ENCODE measurements around the gene PPM1L. TPM values are rescaled to one million over a fixed set of nuclear protein-coding genes. Genes with fewer than 3 reads are reported as not detected.

Gene PPM1L
- 1.4 TPM in 2 replicates for total RNA-seq (2016; rRNA removed; fragmentation: Illumina TruSeq; extraction: Trizol)
- under 0.01 and 0.09 TPM in 2 replicates for total RNA-seq (2016; cell fraction: cytosol; rRNA removed; fragmentation: Illumina TruSeq; extraction: Trizol; ENCODE audit: low read depth)
- 0.54 and 1.3 TPM in 2 replicates for total RNA-seq (2016; cell fraction: insoluble cytoplasmic fraction; rRNA removed; fragmentation: Illumina TruSeq; extraction: Trizol)
- 0.28 and 0.43 TPM in 2 replicates for total RNA-seq (2016; cell fraction: membrane; rRNA removed; fragmentation: Illumina TruSeq; extraction: Trizol)
- 2.1 and 2.4 TPM in 2 replicates for total RNA-seq (2016; cell fraction: nucleus; rRNA removed; fragmentation: Illumina TruSeq; extraction: Trizol)
- polyA plus RNA-seq (2011; rRNA removed) = 0.22 and 0.35 TPM in 2 replicates
- polyA plus RNA-seq (2011; cell fraction: cytosol; rRNA removed) = 0.13 and 0.21 TPM in 2 replicates
- 0.31 and 0.52 TPM in 2 replicates for polyA plus RNA-seq (2011; cell fraction: nucleus; rRNA removed)
- 0.17 and 0.24 TPM in 2 replicates for polyA plus RNA-seq (2012)
- 0.05 and 0.06 TPM in 2 replicates for polyA plus RNA-seq (2016; cell fraction: cytosol; fragmentation: Illumina TruSeq; extraction: Trizol; ENCODE audit: low read depth)
- polyA plus RNA-seq (2016; cell fraction: insoluble cytoplasmic fraction; fragmentation: Illumina TruSeq; extraction: Trizol; ENCODE audit: low read depth) = 0.32 and 0.36 TPM in 2 replicates
- polyA plus RNA-seq (2016; cell fraction: membrane; fragmentation: Illumina TruSeq; extraction: Trizol; ENCODE audit: low read depth) = 0.07 and 0.08 TPM in 2 replicates
- 0.79 and 1.7 TPM in 2 replicates for polyA plus RNA-seq (2016; cell fraction: nucleus; fragmentation: Illumina TruSeq; extraction: Trizol; ENCODE audit: insufficient read depth, low read depth)
- 1.4 and 22.7 TPM in 2 replicates for polyA minus RNA-seq (2011; rRNA and poly(A)+ RNA removed; ENCODE audit: low replicate concordance)
- polyA minus RNA-seq (2011; cell fraction: cytosol; rRNA and poly(A)+ RNA removed) = 0.44 and 0.99 TPM in 2 replicates
- 1.0 and 1.4 TPM in 2 replicates for polyA minus RNA-seq (2011; cell fraction: nucleus; rRNA and poly(A)+ RNA removed)
- Bru-seq, nascent RNA = percentile 34 among the genes with signal in this experiment
- percentile 33 among the genes with signal in this experiment for BruChase-seq, experiment 1, labeled RNA remaining after a 6-hour chase
- percentile 34 among the genes with signal in this experiment for BruChase-seq, experiment 2, labeled RNA remaining after a 2-hour chase
- long read RNA-seq, experiment 1 = 0 reads
- long read RNA-seq, experiment 2, partial matches to known transcripts = 0 of 1 reads
- long read RNA-seq, experiment 2, other reads (novel, unspliced or antisense) = 1 of 1 reads

GRCh38 chr3:160755776-160756304 is at the start of gene PPM1L:
PPM1L (plus strand) TSS chr3:160756231.
- Histone ChIP-seq H4K20me1 (ENCODE audit: insufficient read depth, low read length) (no peaks in the 10 kb centered on the region), H3K36me3 (replicated peaks in 1 of 2; ENCODE audit: control insufficient read depth in 1 of 2, insufficient read depth in 2 of 2, low read length in 2 of 2) (no peaks in the 10 kb centered on the region), H3K4me3 (replicated peaks in 1 of 3; ENCODE audit: insufficient read depth in 1 of 3, low read depth in 2 of 3, low read length in 3 of 3) (peak within 1 kb of the TSS; percentile 40 to 77 (median 58)), H3K9ac (ENCODE audit: insufficient read depth, low read depth, low read length) (peak within 1 kb of the TSS; percentile 42; the same call in 1 of the 2 replicates), H3K9me3 (ENCODE audit: low read length) (no peaks in the 10 kb centered on the region), H3K4me2 (ENCODE audit: low read depth, low read length) (peak within 1 kb of the TSS; percentile 80), H3K27ac (ENCODE audit: extremely low read length, insufficient read depth, low read length) (peak within 1 kb of the TSS; percentile 11), H3K27me3 (ENCODE audit: control insufficient read depth in 1 of 2, insufficient read depth in 2 of 2, low read length in 2 of 2) (peaks cover 0 to 35% of the 10 kb centered on the region in 2 experiments), H3K4me1 (ENCODE audit: insufficient read depth, low read length) (peaks cover 30% of the 10 kb centered on the region), H3K79me2 (ENCODE audit: insufficient read depth, low read length) (no peaks in the 10 kb centered on the region), H2AFZ (ENCODE audit: low read length) (no peak within 1 kb of the TSS)
- FAIRE-seq (no peak), ATAC-seq (peak; percentile 54), DNase-seq (ENCODE audit: low spot score) (no peak)
- BruUV-seq (replicated peaks) = no TSS peak
- ChIA-PET POLR2A (interaction anchor here (1.1 to 1.7 kb wide), 3 partner anchors 10 to 191 kb away, joined by 3 to 5 read pairs (median 4); partner anchors contain the start of gene KPNA4), CTCF (ENCODE audit: low intra/inter-chr PET ratio, low total read pairs) (no interaction called here)
- 0% methylated on average over 1 of the region's 64 CpGs for WGBS (ENCODE audit: low lambda C conversion rate)
- in situ Hi-C loops (cut with HindIII; ENCODE audit: extremely low pct_ligation_motif_present, low pct_unique_long_range_greater_than_20kb) (loop anchor here (10.0 kb wide), 1 partner anchor 469 kb away; the partner anchor contains the start of gene NMD3), intact Hi-C loops (cut with micrococcal nuclease; ENCODE audit: unreplicated experiment) (no loop called here)
- TF ChIP-seq RBM39 (IDR thresholded peaks at IDR 0.05; ENCODE audit: low read depth, low read length, poor library complexity, severe bottlenecking) = peak; percentile 52
- no peak for TF ChIP-seq IRF2 (CRISPR knock-in tag; IDR thresholded peaks at IDR 0.05)
- no peak for TF ChIP-seq SRF (IDR thresholded peaks at IDR 0.05; ENCODE audit: low read depth, low read length)
- TF ChIP-seq DZIP1 (CRISPR knock-in tag; IDR thresholded peaks at IDR 0.05) = peak; percentile 54; the same call in 1 of the 2 replicates
- peak; percentile 36 for TF ChIP-seq RXRA (CRISPR knock-in tag; IDR thresholded peaks at IDR 0.05)
- no peak for TF ChIP-seq MLXIP (CRISPR knock-in tag; IDR thresholded peaks at IDR 0.05; ENCODE audit: borderline replicate concordance)
- 0 out of 2 replicates have a peak, but pooled peaks have one; percentile 5 for TF ChIP-seq RNF2 (conservative IDR thresholded peaks at IDR 0.05; ENCODE audit: low read depth)
- no peak for TF ChIP-seq NBN (conservative IDR thresholded peaks at IDR 0.05)
- no peak for TF ChIP-seq ZNF569 (CRISPR knock-in tag; IDR thresholded peaks at IDR 0.05; ENCODE audit: borderline replicate concordance)
- no peak for TF ChIP-seq ZNF850 (CRISPR knock-in tag; conservative IDR thresholded peaks at IDR 0.05)
- TF ChIP-seq ZNF777 (CRISPR knock-in tag; IDR thresholded peaks at IDR 0.05) = peak; percentile 88
- no peak for TF ChIP-seq GATAD2A (CRISPR knock-in tag; IDR thresholded peaks at IDR 0.05)
- TF ChIP-seq DRAP1 (CRISPR knock-in tag; IDR thresholded peaks at IDR 0.05) = no peak
- no peak for TF ChIP-seq RBAK (CRISPR knock-in tag; IDR thresholded peaks at IDR 0.05)

Data from HepG2 (cell line).